HG03565 (cell line): ENCODE measurements around the gene PLXNC1.

ENCODE experiments used
- ATAC-seq: cut with Tn5 transposase; IDR thresholded peaks from one replicate; pipeline ENCODE4 v1.9.1; 2021; ENCODE audit warnings: mild to moderate bottlenecking, moderate library complexity; ENCODE audit not compliant: unreplicated experiment

The PLXNC1 gene

GRCh38 chr12:94329366-94329765 lies 181.0 kb downstream of the PLXNC1 start:
- no peak for ATAC-seq

- no peak for ATAC-seq
Measured at GRCh38 chr12:94333396-94333795, 185.0 kb downstream of the PLXNC1 start.

GRCh38 chr12:94336211-94336925 lies 188.0 kb downstream of the PLXNC1 start:
- no peak for ATAC-seq

- no peak for ATAC-seq
Measured at GRCh38 chr12:94338006-94338794, 189.8 kb downstream of the PLXNC1 start.

GRCh38 chr12:94340573-94340972 lies 192.2 kb downstream of the PLXNC1 start:
- ATAC-seq = no peak

- no peak for ATAC-seq
Measured at GRCh38 chr12:94353130-94353529, 204.8 kb downstream of the PLXNC1 start.
